Trophoblast cell (in vitro differentiated cells and primary cell): ENCODE data around the gene DNASE1L1.

Experiments
- DNase-seq, 2 donors: peaks; one replicate each; pipeline ENCODE4 v3.0.0-alpha.2; 2016
- H2AFZ ChIP-seq: 2 replicates; pipeline ENCODE4 v1.6.1; 2013; ENCODE audit warnings: low read length, moderate library complexity, mild to moderate bottlenecking; ENCODE audit not compliant: insufficient read depth, poor library complexity
- H2AK5ac ChIP-seq: 2 replicates; pipeline ENCODE4 v1.6.1; 2013; ENCODE audit warnings: mild to moderate bottlenecking, low read length
- H2BK120ac ChIP-seq: 2 replicates; pipeline ENCODE4 v1.6.1; 2013; ENCODE audit warnings: low read length, mild to moderate bottlenecking, moderate library complexity; ENCODE audit not compliant: insufficient read depth, poor library complexity
- H2BK12ac ChIP-seq: 2 replicates; pipeline ENCODE4 v1.6.1; 2013; ENCODE audit warnings: mild to moderate bottlenecking, low read length, moderate library complexity
- H2BK5ac ChIP-seq: 2 replicates; pipeline ENCODE4 v1.6.1; 2013; ENCODE audit warnings: low read length, low read depth, moderate library complexity, mild to moderate bottlenecking; ENCODE audit not compliant: poor library complexity
- H3K14ac ChIP-seq: 2 replicates; pipeline ENCODE4 v1.6.1; 2013; ENCODE audit warnings: mild to moderate bottlenecking, low read length
- H3K18ac ChIP-seq: 2 replicates; pipeline ENCODE4 v1.6.1; 2013; ENCODE audit warnings: mild to moderate bottlenecking, low read length
- H3K23ac ChIP-seq: 2 replicates; pipeline ENCODE4 v1.6.1; 2013; ENCODE audit warnings: low read length
- H3K27ac ChIP-seq: 2 replicates; pipeline ENCODE4 v1.5.1; 2013; ENCODE audit warnings: low read depth, mild to moderate bottlenecking, inconsistent platforms, low read length, moderate library complexity
- H3K27me3 ChIP-seq: 2 replicates; pipeline ENCODE4 v1.6.1; 2013; ENCODE audit warnings: inconsistent platforms, mild to moderate bottlenecking, low read length, moderate library complexity; ENCODE audit not compliant: insufficient read depth
- H3K36me3 ChIP-seq, 2 experiments: 1 replicate in 1 of 2; 2 replicates in 1 of 2; pipeline ENCODE4 v1.6.1; 2013; ENCODE audit warnings: low read length in 2 of 2, mild to moderate bottlenecking in 2 of 2, moderate library complexity in 1 of 2; ENCODE audit not compliant: insufficient read depth in 2 of 2, control insufficient read depth in 1 of 2
- H3K4ac ChIP-seq: 2 replicates; pipeline ENCODE4 v1.6.1; 2013; ENCODE audit warnings: low read depth, mild to moderate bottlenecking, low read length, moderate library complexity
- H3K4me1 ChIP-seq, 2 experiments: 1 replicate in 1 of 2; 2 replicates in 1 of 2; pipeline ENCODE4 v1.6.1; 2013; ENCODE audit warnings: low read length in 2 of 2, mild to moderate bottlenecking in 2 of 2, moderate library complexity in 1 of 2; ENCODE audit not compliant: insufficient read depth in 2 of 2, control insufficient read depth in 1 of 2
- H3K4me2 ChIP-seq: 2 replicates; pipeline ENCODE4 v1.6.1; 2013; ENCODE audit warnings: inconsistent platforms, mild to moderate bottlenecking, low read length, moderate library complexity
- H3K4me3 ChIP-seq: 2 replicates; pipeline ENCODE4 v1.5.1; 2013; ENCODE audit warnings: mild to moderate bottlenecking, low read depth, low read length, inconsistent platforms
- H3K79me1 ChIP-seq: one replicate; pipeline ENCODE4 v1.6.1; 2013; ENCODE audit warnings: low read length
- H3K79me2 ChIP-seq: 2 replicates; pipeline ENCODE4 v1.6.1; 2013; ENCODE audit warnings: low read length, mild to moderate bottlenecking; ENCODE audit not compliant: control insufficient read depth, insufficient read depth, poor library complexity
- H3K9ac ChIP-seq: 2 replicates; pipeline ENCODE4 v1.6.1; 2013; ENCODE audit warnings: mild to moderate bottlenecking, low read length
- H3K9me3 ChIP-seq: 2 replicates; pipeline ENCODE4 v1.6.1; 2013; ENCODE audit warnings: low read depth, mild to moderate bottlenecking, control low read depth, inconsistent platforms, low read length; ENCODE audit not compliant: insufficient read depth
- H4K12ac ChIP-seq: 2 replicates; pipeline ENCODE4 v1.6.1; 2013; ENCODE audit warnings: low read depth, mild to moderate bottlenecking, low read length, moderate library complexity
- H4K8ac ChIP-seq: 2 replicates; pipeline ENCODE4 v1.6.1; 2013; ENCODE audit warnings: low read depth, mild to moderate bottlenecking, low read length, moderate library complexity
- H4K91ac ChIP-seq: one replicate; pipeline ENCODE4 v1.6.1; 2013; ENCODE audit warnings: low read depth, mild to moderate bottlenecking, low read length, moderate library complexity
- WGBS: extraction: QIAGEN DNeasy Blood & Tissue Kit; methylation state at CpG from one replicate; pipeline ENCODE4 v1.1.7; 2013; ENCODE audit warnings: missing lambda C conversion rate; ENCODE audit not compliant: insufficient read length, insufficient coverage; ENCODE audit errors: extremely low coverage; 5-methylcytosine and 5-hydroxymethylcytosine counted together

DNASE1L1 gene

GRCh38 chrX:154371017-154371788 lies 37.9 kb downstream of the DNASE1L1 start:
- Histone ChIP-seq H3K23ac (no peak overlapping the region), H3K36me3 (peaks cover 31 to 36% of the 10 kb centered on the region in 2 experiments), H2BK120ac (peak overlapping the region; percentile 69), H3K79me2 (peaks cover 51% of the 10 kb centered on the region), H2AK5ac (no peak overlapping the region), H3K4me3 (peak overlapping the region; percentile 99), H4K8ac (peak overlapping the region; percentile 4), H3K18ac (peak overlapping the region; percentile 68), H3K4ac (peak overlapping the region; percentile 97), H3K4me2 (peak overlapping the region; percentile 77), H3K4me1 (peaks cover 15 to 30% of the 10 kb centered on the region in 2 experiments), H3K79me1 (peaks cover 39% of the 10 kb centered on the region), H3K27ac (peak overlapping the region; percentile 89), H3K9ac (peak overlapping the region; percentile 89), H2BK12ac (no peak overlapping the region), H3K27me3 (no peaks in the 10 kb centered on the region), H3K14ac (peak overlapping the region; percentile 96), H4K12ac (no peak overlapping the region), H2BK5ac (peak overlapping the region; percentile 84), H2AFZ (peak overlapping the region; percentile 55), H4K91ac (peak overlapping the region; percentile 80), H3K9me3 (no peaks in the 10 kb centered on the region)
- DNase-seq, result peak; percentile 75 to 84
- no CpG with 5 or more reads among the region's 77 CpGs for WGBS

GRCh38 chrX:154370300-154371016 lies 38.6 kb downstream of the DNASE1L1 start:
- peaks cover 51% of the 10 kb centered on the region for H3K79me2 ChIP-seq
- H3K9me3 ChIP-seq, result no peaks in the 10 kb centered on the region
- peak overlapping the region; percentile 93 for H4K8ac ChIP-seq
- H2AK5ac ChIP-seq, result peak overlapping the region; percentile 35
- peak overlapping the region; percentile 94 for H3K18ac ChIP-seq
- H2BK5ac ChIP-seq, result peak overlapping the region; percentile 98
- H3K79me1 ChIP-seq, result peaks cover 39% of the 10 kb centered on the region
- H3K27ac ChIP-seq, result peak overlapping the region; percentile 89
- peaks cover 15 to 30% of the 10 kb centered on the region in 2 experiments for H3K4me1 ChIP-seq
- peak overlapping the region; percentile 97 for H3K4ac ChIP-seq
- H3K4me3 ChIP-seq, result peak overlapping the region; percentile 99
- peak overlapping the region; percentile 89 for H3K9ac ChIP-seq
- no peak for DNase-seq
- H3K14ac ChIP-seq, result peak overlapping the region; percentile 98
- peaks cover 39 to 44% of the 10 kb centered on the region in 2 experiments for H3K36me3 ChIP-seq
- H2BK12ac ChIP-seq, result no peak overlapping the region
- peak overlapping the region; percentile 80 for H4K12ac ChIP-seq
- H3K23ac ChIP-seq, result no peak overlapping the region
- H3K27me3 ChIP-seq, result no peaks in the 10 kb centered on the region
- H4K91ac ChIP-seq, result peak overlapping the region; percentile 94
- H2AFZ ChIP-seq, result peak overlapping the region; percentile 55
- WGBS, result no CpG with 5 or more reads among the region's 63 CpGs
- peak overlapping the region; percentile 72 for H3K4me2 ChIP-seq
- H2BK120ac ChIP-seq, result peak overlapping the region; percentile 88

GRCh38 chrX:154369449-154370299 lies 39.4 kb downstream of the DNASE1L1 start:
- H2AFZ ChIP-seq, result no peak overlapping the region
- no CpG with 5 or more reads among the region's 13 CpGs for WGBS

More at GRCh38 chrX:154369449-154370299, 39.4 kb downstream of the DNASE1L1 start:
- DNase-seq, result peak; percentile 33 to 51
- Histone ChIP-seq H2BK5ac (peak overlapping the region; percentile 98), H3K14ac (peak overlapping the region; percentile 98), H3K36me3 (peaks cover 47 to 52% of the 10 kb centered on the region in 2 experiments), H3K4me2 (peak overlapping the region; percentile 79), H2BK12ac (peak overlapping the region; percentile 26), H3K23ac (no peak overlapping the region), H3K4ac (peak overlapping the region; percentile 97), H3K9ac (peak overlapping the region; percentile 89), H3K79me1 (peaks cover 36% of the 10 kb centered on the region), H4K91ac (peak overlapping the region; percentile 99), H3K27ac (peak overlapping the region; percentile 99), H2BK120ac (peak overlapping the region; percentile 93), H3K18ac (peak overlapping the region; percentile 94), H3K9me3 (no peaks in the 10 kb centered on the region), H3K27me3 (no peaks in the 10 kb centered on the region), H3K4me1 (peaks cover 13 to 27% of the 10 kb centered on the region in 2 experiments), H4K8ac (peak overlapping the region; percentile 93), H3K79me2 (peaks cover 47% of the 10 kb centered on the region), H3K4me3 (peak overlapping the region; percentile 99), H2AK5ac (peak overlapping the region; percentile 93), H4K12ac (peak overlapping the region; percentile 80)
